SKM-1 (cell line): Measurements from ENCODE around the gene HYDIN.
"Not testable (repeated sequence)": the region's sequence is repeated elsewhere in the genome, so short reads cannot be mapped to it uniquely, and the experiment has no call there.

Experiments
- DNase-seq: peaks from one replicate; lab custom pipeline; 2025; ENCODE audit not compliant: unreplicated experiment; lab: John Stamatoyannopoulos, UW

HYDIN gene

DNA sequence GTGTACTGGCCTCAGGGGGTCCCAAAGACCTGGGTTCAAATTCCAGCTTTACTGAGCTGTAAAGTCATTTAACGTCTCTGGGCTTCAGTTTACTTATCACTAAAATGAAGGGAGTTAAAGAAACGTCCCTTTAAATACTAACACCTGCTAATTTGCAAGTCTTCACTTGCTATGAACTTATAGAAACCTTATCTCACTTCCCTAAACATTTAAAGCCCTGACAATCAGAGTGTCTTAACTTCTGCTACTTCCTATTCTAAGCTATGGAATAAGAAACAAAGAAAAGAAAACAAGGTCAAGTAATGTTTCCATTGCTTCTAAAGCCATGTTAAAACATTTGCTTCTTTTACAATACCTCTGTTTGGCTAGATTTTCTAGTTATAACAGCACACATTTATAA lies 87.3 kb downstream of the HYDIN start:
- DNase-seq = not testable (repeated sequence)

DNA sequence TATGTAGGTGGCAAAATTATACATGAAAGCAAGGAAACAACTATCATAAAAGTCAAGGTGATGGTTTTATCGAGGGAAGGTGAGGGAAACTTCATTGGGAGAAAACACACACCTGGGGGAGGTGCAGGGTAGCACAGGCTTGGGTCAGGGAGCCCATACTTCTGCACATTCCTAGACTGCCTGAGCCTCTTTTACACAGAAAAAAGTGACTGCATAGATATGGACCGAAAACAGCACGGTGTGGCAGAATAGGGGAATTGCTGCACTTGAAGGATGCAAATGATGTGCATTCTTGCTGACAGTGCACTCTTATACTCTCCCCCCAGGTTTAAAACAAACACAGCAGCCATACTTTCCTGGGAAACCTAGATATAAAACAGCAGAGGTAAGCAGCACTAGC lies 120.0 kb downstream of the HYDIN start:
- DNase-seq = not testable (repeated sequence)

DNA sequence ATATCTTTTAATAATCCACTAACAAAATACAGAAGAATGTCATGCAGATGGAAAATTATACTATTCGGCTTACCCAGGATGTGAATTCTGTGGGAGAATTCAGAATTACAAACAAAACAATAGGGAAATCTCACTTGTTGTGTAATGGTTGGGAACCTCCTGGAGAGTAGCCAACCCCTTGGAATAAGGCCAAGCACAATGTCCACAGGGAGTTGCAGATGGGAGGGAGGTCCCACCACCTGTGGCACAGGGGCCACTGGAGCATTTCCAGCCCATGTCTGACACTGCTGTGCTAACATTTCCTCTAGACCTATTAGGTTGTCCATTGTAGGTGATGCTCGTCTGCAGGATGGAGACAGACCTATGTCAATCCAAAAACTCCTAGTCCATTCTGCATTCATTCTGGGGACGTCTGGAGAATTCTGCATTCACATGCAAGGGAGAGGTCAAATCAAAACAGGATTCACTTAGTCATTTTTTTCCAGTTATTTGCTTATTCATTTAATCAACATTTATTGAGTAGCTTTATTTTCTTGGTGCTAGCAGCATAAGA lies 120.8 kb downstream of the HYDIN start:
- not testable (repeated sequence) for DNase-seq

- not testable (repeated sequence) for DNase-seq
Observed at GRCh38 chr16:71105881-71106280, 124.6 kb downstream of the HYDIN start.

GRCh38 chr16:71083573-71083972 lies 146.9 kb downstream of the HYDIN start:
- DNase-seq = not testable (repeated sequence)

GRCh38 chr16:71080777-71081176 lies 149.7 kb downstream of the HYDIN start:
- DNase-seq = not testable (repeated sequence)

DNA sequence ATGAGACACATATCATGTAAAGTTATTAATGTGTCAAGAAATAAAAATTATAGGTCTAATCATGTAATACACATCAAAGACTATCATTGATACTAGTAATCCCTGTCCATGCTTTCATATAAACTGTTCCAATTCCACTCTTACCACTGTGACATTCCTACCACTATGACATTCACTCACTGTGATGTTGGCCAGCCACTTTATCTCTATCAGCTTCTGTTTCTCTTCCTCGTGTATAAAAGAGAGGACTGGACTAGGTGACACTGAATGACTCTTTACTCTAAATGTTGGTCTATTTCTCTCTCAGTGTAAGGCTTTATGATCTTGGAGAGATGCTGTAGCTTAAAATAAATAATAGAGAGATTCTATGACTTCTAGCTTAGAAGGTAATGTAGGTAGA lies 150.3 kb downstream of the HYDIN start:
- DNase-seq = not testable (repeated sequence)

GRCh38 chr16:71070651-71071050 lies 159.9 kb downstream of the HYDIN start:
- DNase-seq = not testable (repeated sequence)

- DNase-seq = not testable (repeated sequence)
Observed at GRCh38 chr16:71069842-71070241, 160.7 kb downstream of the HYDIN start.

DNA sequence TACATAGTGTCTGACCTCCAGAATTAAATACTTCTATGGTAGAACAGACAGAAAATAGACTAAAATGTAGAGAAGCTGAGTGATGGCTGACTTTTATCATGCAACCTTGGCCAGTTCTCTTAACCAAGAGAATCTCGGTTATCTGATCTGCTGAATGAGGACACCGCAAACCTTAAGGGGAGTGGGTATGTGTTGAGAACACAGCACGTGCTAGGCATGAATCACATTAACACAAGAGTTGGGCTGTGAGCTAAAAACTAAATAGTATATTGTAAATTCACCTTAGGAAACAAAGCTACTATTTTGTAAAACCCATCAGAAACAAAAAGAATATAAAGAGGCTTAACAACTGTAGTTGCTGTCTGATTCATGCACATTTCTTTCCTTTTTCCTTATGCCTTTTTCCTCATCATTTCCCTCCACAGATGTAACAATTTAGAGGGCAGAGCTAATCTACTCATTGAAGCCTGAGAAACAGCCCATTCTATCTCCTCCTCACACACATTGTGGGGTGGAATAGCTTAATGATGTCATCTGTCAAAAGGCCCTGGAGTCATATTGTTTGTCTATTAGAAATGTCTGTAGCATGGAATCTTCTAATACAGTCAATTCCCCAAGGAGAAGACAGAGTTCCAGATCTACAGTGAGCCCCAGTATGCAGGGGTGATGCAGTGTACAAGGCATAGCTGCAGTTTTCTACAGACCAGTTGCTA lies 176.5 kb downstream of the HYDIN start:
- DNase-seq = not testable (repeated sequence)

- DNase-seq = not testable (repeated sequence)
Observed at GRCh38 chr16:71050307-71050706, 180.2 kb downstream of the HYDIN start.

- DNase-seq = not testable (repeated sequence)
Observed at GRCh38 chr16:71039368-71040111, 191.0 kb downstream of the HYDIN start.

DNA sequence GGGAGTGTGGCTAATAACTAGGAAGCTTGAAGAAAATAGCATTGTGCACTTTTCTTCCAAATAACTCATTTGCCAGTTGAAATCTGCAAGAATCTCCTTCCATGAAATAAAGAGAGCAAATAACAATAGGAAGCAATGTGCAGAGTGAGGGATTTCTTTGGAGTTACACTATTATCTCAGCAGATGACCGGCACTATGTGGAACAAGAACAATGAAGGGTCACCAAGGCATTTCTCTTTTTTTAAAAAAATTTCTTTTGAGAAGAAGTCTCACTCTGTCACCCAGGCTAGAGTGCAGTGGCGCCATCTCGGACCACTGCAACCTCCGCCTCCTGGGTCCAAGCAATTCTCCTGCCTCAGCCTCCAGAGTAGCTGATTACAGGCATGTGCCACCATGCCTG lies 192.1 kb downstream of the HYDIN start:
- not testable (repeated sequence) for DNase-seq

GRCh38 chr16:71037987-71038386 lies 192.5 kb downstream of the HYDIN start:
- DNase-seq = not testable (repeated sequence)

- not testable (repeated sequence) for DNase-seq
Observed at GRCh38 chr16:71028032-71028727, 202.3 kb downstream of the HYDIN start.

DNA sequence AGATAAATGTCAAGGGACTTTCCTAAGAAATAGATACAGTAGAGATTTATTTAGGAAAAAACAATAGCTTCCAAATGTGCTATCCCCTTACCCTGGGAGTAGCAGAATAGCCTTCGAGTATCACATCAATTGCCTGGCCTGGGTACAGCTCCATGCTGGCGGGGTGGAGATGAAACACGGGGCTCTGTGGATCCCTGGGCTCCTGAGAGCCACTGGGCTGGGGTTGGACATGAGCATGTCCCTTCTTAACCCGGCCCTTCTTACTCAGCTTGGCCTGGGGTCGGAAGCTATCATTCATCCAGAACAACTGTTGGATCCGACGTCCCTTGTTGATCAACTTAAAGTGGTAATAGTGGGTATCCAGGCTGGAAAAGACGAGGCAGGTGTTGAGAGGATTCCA lies 203.0 kb downstream of the HYDIN start:
- not testable (repeated sequence) for DNase-seq

DNA sequence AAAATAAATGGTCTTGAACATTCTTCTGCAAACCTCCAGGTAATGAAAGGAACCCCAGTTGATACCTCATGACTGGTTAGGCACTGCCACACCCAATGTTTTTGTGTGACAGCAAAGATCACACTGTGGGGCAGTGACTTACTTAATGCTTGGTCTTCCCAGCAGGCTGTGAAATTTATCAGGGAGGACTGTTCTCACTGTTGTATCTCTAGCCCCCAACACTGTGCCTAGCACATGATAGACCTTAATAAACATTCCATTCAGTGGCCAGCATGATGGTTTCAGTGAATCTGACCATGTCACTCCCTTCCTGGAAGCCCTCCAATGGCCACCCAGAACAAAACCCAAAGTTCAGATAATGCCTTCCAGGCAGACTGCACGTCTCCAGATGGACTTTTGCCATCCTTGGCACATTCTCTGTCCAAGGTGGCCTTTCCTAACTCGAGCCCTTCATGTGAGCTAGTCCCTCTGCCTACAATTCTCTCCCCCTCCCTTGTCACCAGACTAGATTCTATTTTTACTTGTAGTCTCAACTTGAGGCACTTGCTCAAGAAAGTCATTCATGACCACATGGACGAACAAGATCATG lies 206.6 kb downstream of the HYDIN start:
- DNase-seq = not testable (repeated sequence)

DNA sequence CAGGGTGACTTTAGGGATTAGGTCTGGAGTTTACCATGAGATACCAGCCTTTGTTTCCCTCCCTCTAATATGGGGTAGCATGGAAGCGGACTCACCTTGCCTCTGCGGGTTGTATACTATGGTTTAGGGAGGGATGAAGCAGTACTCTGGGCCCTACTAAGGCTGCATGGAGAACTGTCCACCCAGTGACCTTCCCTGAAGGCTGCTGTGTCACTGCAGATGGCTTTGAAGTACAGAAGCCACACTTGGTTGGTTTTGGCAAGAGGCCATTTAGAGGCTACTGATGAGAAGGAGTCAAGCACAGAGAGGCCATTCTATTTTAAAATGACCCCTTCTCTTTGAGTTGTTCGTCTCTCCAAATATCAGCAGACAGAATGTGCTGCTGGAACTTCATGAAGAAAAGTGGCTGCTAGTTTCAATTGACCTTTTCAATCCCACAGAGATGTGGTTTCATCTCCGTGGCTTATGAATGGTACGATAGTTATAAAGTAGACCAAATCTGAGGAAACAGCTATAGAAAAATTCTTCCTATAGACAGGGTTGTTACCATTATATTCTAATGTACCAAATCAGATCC lies 208.5 kb downstream of the HYDIN start:
- DNase-seq = not testable (repeated sequence)

GRCh38 chr16:71019067-71019682 lies 211.3 kb downstream of the HYDIN start:
- DNase-seq = not testable (repeated sequence)

- not testable (repeated sequence) for DNase-seq
Observed at GRCh38 chr16:71015419-71015818, 215.1 kb downstream of the HYDIN start.
